Measurements from ENCODE around the gene PMPCA.

The PMPCA gene

DNA sequence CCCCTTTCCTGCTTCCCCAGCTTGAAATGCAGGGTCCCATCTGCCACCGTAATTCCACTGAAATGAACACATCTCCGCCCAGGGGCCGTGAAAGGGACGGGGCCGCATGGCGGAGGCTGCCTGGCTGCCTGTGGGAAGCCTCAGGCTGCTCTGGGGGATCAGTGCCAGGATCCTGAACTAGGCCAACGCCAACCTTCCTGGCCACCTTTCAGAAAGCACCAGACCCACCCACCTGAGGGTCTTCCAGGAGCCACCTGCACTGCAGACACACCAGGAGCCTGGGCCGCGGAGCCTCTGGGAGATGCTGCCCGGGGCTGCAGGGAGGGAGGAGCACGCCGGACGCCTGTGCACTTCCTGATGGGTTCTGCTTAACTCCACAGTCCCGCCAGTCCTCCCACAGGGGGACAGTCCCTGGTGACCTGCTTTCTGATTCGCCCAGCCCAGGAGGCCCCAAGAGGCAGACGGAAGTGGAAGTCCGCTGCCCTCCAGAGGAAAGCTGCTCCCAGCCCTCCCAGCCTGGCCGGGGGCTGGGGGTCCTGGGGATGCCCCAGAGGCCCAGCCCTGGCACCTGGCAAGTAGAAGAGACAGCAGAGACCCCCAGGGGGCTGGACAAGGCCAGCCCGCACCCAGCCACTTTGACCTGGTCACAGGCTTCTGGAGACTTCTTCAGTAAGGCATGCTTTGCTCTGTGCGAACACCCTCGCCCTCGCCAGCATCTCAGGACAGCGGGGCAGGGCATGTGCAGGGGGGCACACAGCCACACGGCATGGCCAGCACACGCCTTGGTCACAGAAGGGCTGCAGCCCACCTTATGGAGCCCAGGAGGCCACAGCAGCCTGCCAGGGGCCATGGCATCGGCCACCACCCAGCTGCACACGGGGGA is 36.9 kb upstream of the PMPCA start, which contains the start of gene CARD9:
CARD9 (minus strand) TSS at position 370 of the 883 bp plus-strand sequence. CDS start 1,591 bp downstream, outside the sequence.
- FAIRE-seq (peak; percentile 70), DNase-seq (ENCODE audit: insufficient read length, low spot score) (peak; percentile 43)

DNA sequence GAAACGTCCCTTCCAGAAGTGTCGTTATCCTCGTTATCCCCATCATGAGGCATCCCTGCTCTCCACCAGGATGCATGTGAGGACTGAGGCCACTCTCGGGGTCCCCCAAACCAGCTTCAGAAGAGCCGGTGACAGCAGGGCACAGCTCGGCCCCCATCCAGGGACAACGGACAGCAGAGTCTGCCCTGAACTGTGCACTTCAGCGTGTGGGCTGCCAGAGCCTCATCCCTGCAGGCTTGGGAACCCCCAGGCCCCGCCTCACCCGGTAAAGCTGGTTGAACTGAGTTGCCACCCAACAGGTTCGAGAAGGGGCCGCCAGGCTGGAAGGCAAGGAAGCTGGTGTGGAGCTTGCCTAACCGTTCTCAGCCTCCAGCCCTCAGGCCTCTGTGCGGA is 36.3 kb upstream of the PMPCA start:
- FAIRE-seq (no peak), DNase-seq (ENCODE audit: insufficient read length, low spot score) (no peak)

DNA sequence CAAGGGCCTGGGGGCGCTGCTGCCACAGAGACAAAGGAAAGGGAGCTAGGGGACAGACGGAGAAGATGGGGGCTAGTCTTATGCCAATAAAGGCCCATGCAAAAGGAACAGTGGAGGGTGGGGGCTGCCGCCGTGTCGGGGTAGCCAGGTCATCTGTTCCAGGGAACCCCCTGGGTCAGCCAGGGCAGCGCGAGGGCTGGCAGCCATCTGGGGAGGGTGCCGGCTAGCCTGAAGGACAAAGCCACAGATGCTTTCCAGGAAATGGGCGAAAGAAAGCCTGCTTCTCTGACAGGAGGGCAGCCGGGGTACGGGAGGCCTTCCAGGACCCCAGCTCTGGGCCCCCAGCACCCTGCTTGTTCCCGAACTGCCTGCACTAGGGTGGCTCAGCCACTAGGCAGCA is 35.4 kb upstream of the PMPCA start:
- FAIRE-seq (no peak), DNase-seq (ENCODE audit: insufficient read length, low spot score) (no peak)

DNA sequence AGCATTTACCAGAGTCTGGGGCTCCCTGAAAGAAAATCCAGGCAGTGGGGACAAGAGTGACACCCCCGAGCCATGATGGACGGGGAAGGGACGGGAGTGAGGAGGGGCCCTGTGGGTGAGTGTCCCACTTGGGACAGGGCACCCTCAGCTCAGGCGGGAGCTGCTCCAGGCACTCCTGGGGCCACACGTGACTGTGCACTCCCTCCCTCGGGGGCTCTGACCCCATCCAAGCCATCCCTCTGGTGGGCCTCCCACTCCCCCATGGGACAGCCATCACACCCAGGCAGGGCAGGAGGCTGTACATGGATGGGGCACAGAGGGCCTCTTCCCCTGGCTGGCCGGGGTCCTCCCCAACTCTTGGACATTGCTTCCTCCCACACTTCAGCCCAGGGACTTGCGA is 34.0 kb upstream of the PMPCA start:
- no peak for FAIRE-seq
- DNase-seq (ENCODE audit: insufficient read length, low spot score): no peak

DNA sequence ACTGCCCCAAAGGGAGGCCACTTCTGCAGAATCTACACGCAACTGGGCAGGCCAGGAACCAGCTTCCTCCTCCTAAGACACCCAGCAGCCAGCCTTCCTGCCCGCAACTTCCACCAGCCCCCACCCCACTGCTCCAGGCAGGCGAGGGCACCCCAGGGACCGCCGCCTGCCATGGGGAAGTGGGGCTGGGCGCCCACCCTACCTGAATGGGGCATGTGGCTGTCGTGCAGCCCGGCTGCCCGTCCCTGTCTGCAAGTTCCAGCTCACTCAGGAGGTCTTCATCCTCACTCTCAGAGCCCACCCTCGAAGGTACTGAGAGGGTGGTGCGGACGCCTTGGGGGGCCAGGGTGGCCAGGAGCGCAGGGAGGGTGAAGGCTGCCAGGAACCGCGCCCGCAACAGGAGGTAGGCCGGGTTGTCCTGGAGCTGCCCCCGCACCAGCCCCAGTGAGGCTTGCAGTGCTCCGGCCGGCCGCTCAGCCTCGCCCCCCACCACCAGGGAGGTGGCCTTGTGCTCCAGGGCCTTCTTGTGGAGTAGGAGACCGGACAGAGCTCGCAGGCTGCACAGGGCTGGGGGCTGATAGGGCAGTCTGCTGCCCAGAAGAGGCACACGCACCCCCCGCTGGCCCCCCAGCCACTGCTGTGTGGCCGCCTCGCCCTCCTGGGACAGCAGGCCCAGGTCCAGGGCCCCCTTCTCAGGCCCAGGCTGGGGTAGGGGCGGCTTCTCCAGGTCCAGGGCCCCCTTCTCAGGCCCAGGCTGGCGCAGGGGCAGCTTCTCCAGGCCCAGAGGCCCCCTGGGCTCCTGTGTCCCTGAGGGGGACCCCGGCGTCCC is 32.9 kb upstream of the PMPCA start:
- FAIRE-seq (no peak), DNase-seq (ENCODE audit: insufficient read length, low spot score) (no peak)

DNA sequence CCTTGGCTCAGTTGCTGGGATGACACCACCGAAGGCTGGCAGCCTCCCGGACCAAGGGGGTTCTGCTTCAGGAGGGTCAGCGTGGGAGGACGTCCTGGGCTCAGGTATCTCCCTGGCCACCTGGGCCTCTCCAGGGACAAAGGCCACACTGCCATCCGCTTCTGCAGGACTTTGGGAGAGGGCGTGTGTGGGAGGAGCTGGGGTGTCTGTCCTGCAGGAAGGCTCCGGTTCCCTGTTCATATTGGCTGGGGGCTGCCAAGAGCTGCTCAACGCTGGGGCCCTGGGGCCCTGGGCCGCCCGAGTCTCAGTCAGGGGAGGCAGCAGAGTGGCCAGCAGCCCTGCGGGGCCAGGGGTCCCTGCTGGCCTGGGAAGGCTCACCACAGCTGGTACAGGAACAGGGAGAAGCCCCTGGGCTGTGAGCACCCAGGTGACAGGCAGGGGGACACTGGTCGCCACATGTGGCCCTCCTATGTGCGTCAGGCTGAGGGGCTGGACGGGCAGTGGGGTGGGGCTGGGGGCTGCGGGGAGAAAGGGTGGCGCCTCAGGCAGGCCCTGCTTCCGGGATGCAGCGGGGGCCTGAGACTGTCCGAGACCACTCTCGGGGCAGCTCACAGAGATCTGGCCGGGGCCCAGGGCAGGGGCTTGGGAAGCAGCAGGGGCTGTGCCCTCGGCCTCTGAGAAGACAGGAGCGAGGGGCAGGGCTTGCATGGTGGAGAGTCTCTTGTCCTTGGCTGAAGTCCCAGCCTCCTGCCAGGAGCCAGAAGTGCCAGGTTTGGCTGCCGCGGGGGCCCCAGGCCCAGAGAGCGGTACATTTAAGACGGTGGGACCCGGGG is 32.1 kb upstream of the PMPCA start:
- FAIRE-seq: no peak
- no peak for DNase-seq (ENCODE audit: insufficient read length, low spot score)

DNA sequence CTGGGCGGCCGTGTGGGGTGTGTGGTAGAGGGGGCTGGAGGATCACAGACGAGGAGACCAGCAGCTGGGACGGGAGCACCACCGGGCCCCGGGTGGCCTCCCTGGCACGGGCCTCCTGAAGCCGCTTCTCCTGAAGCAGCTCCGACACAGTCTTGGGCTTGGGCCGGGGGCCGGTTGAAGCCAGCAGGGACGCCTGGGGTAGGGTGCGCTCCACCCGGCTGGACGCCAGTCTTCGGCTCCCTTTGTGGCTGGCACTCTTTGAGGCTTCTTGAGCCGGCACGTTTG is 31.5 kb upstream of the PMPCA start:
- DNase-seq (ENCODE audit: insufficient read length, low spot score) (no peak), FAIRE-seq (no peak)

DNA sequence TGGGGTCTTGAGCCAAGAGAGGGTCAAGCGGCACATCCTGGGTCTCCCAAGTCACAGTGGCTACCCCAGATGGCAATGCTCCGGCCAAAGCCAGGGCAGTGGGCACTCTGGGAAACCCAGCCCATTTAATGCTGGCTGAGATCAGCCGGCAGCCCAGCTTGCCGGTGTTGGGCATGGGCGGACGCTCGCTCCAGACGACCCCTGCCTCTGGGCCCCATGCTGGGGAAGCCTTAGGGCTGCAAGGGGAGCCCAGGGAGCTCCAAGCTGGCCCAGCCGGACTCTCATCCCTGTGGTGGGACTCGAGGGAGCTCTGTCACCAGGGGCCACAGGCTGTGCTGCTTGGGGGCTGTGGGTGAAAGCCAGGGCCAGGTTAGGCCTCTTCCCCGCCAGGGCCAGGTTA is 31.1 kb upstream of the PMPCA start:
- DNase-seq (ENCODE audit: insufficient read length, low spot score): no peak
- FAIRE-seq: no peak

DNA sequence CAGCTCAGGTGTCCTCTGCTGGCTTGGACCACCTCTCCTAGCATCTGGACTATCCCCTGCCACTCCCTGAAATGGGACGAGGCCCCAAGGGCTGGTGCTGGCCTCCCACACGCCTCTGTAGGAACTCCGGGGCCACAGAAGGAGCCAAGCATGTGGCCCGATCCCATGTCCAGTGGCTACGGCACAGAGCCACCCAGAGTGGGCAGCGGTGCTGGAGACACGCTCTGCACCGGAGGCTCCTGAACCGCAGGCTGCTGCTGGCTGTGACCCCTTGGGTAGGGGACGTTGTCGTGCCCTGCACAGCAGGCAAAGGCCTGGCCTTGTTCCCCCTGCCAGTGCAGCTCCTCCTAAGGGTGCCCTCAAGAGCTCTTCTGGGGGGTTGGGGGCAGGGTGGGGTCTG is 30.6 kb upstream of the PMPCA start:
- FAIRE-seq (no peak), DNase-seq (ENCODE audit: insufficient read length, low spot score) (no peak)

DNA sequence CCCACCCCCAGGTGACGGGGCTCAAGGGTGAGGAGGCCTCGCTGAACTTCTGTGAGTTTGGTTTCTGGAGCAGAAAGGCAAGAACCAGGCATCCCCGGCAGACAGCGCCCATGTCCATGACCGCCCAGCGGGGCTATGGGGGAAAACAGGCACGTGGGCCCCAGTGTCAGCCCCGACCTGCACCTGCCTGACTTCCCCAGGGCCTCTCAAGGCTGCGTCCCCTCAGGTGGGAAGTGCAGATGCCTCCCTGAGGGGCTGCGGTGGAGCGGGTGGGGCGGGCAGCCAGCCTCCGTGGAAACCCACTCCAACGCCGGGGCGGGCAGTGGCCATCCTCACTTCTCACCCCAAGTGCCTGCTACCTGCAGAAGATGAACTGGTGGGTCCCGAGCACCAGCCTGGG is 30.1 kb upstream of the PMPCA start:
- DNase-seq (ENCODE audit: insufficient read length, low spot score) (no peak), FAIRE-seq (no peak)

DNA sequence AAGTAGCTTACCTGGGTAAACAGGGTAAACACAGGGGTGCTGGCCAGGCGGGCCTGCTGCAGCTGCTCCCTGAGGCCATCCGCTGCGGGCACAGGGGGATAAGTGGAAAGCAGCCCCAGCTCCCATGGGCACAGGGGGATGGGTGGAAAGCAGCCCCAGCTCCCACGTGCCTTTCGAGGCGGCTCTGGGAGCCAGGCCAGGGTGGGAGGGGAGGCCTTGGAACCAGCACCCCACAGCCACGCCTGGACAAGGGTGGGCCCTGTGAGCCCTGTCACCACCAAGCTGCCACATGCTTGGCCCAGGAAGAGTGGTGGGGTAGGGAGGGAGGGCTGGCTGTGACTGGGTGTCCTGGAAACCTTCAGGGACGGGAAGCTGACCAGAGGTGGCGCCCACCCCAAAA is 29.1 kb upstream of the PMPCA start:
- FAIRE-seq: no peak
- no peak for DNase-seq (ENCODE audit: insufficient read length, low spot score)

DNA sequence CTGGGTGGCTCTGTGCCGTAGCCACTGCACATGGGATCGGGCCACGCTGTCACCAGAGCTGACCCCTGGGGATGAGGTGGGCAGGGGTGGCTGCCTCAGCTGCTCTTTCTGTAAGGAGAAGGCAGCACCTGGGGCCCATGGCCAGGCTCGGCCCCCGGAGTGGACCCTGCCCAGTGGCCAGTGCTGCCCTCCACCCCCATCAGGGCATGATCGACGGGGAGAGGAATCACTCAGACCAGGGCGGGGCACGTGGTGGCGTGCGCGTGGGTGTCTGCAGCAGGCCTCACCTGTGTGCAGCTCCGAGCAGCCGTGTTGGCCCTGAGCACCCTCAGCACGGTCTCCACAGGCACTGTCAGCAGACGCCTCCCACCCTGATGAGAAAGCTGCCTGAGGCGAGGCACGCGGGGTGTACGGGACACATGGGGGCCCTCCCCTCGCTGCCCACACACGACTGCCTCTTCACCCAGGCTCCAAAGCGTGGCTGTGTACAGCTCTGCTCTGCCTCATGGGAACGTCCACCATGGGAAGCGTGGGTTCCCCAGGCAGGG is 28.4 kb upstream of the PMPCA start:
- no peak for FAIRE-seq
- no peak for DNase-seq (ENCODE audit: insufficient read length, low spot score)

DNA sequence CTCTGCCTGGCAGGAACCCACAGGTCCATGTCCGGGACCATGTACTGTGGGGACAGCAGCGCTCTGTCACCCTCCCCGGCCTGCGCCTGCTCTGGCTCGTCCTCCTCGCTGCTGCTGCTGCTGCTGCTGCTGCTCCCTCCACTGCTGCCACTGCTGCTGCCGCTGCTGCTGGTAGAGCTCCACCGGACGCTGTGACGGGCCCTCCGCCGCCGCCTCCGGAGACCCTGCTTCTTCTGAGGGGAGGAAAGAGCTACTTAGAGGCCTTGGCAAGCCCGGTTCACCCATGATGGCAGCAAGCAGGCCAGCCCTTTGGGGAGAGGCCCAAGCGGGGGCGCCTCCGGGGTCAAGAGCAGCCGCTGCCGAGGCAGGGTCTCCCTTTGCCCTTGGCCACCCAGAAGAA is 27.0 kb upstream of the PMPCA start:
- FAIRE-seq: no peak

DNA sequence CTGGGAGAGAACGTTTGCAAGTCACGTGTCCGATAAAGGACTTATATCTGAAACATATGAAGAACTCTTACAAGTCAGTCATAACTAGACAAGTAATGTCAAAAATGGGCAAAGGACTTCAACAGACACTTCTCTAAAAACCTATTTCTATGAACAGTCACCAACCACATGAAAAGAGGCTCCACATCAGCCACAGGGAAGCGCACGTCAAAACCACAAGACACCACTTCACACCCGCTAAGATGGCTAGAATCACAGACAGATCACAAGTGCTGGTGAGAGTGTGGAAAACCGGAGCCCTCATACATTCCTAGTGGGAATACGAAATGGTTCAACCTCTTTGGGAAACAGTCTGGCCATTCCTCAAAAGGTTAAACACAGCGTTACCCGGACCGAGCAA is 25.4 kb upstream of the PMPCA start:
- no peak for FAIRE-seq
- DNase-seq (ENCODE audit: insufficient read length, low spot score): no peak

More for the DNA sequence above, 27.0 kb upstream of the PMPCA start:
- no peak for DNase-seq (ENCODE audit: insufficient read length, low spot score)

DNA sequence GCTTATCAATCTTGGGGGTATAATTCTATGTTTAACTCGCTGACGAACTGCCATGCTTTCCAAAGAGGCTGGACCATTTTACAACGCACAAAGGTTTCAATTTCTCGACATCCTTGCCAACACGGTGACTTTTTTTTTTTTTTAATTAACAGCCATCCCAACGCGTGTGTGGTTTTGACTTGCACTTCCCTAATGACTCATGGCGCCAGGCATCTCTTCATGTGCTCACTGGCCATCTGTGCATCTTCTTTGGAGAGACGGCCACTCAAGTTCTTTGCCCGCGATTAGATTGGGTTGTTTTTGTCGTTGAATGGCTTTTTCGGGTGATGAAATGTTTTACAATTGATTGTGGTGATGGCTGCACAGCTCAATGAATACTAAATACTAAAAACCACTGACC is 24.4 kb upstream of the PMPCA start:
- FAIRE-seq: no peak
- DNase-seq (ENCODE audit: insufficient read length, low spot score): no peak

DNA sequence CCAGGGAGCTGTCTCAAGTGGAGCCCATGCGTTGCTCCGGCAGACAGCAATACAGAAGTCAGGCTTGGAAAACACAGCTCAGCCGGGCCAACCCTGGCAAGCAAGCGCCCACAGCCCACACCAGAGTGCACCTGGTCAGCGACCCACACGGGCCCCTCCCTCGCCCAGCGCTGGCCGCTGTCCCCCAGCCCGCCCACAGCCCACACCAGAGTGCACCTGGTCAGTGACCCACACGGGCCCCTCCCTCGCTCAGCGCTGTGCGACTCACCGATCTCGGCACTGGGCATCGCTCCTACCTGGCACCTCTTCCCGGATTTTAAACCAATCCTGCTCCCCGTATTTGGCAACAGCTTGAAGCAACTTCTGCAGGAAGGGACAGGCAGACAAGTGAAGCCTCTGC is 23.2 kb upstream of the PMPCA start:
- no peak for FAIRE-seq
- DNase-seq (ENCODE audit: insufficient read length, low spot score): no peak

DNA sequence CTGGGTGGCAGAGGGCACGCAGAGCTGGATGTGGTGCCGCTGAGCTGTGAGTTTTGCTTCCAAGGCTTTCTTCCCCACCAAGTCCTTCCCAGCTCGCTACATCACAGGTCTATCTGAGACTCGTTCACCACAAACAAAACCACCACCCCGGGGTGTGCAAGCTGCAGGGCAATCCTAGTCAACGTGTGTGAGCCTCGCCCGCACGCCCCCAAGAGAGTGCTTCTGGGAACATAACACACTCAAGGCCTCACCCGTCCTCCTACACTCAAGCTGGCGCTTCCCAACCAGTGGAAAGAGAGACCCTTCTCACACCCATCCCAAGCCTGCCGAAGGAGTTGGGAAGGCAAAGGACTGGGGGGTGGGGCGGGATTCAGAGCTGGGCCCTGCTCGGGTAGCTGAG is 21.1 kb upstream of the PMPCA start:
- DNase-seq (ENCODE audit: insufficient read length, low spot score) (no peak), FAIRE-seq (no peak)

DNA sequence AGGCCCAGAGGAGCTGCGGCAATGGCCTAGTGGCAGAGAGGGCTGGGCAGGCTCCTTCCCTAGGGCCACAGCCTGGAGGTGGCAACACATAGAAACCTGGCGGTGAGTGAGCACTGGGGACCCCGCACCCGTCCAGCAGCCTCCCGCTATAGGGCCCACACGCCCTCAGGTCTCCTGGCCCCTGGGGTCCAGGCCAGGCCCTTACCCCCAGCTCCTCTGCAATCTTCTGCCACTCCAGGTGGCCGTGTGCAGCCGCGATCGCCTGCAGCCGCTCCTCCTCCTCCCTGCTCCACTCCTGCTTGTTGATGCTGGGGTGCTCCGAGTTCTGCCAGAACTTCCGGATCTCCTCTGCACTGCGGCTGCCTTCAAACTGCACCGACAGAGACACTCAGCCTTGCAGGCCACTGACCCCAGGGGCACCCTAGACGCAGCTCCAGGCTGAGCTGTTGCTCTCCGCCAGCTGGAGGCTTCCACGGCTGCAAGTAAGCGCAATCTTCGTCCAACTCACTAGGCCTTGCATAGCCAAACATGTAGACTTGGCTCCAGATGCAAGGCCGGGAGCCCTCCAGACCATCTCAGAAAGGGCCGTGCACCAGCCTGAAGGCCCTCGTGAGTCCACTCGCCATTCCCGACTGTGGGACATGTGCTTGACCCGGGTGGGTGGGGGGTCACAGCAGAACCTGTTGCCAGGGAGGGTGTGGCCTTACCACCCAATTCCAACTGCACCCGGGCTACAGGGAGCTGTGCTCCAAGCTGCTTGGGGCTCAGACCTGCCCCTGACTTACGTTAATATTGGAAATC is 18.5 kb upstream of the PMPCA start:
- DNase-seq (ENCODE audit: insufficient read length, low spot score): no peak

DNA sequence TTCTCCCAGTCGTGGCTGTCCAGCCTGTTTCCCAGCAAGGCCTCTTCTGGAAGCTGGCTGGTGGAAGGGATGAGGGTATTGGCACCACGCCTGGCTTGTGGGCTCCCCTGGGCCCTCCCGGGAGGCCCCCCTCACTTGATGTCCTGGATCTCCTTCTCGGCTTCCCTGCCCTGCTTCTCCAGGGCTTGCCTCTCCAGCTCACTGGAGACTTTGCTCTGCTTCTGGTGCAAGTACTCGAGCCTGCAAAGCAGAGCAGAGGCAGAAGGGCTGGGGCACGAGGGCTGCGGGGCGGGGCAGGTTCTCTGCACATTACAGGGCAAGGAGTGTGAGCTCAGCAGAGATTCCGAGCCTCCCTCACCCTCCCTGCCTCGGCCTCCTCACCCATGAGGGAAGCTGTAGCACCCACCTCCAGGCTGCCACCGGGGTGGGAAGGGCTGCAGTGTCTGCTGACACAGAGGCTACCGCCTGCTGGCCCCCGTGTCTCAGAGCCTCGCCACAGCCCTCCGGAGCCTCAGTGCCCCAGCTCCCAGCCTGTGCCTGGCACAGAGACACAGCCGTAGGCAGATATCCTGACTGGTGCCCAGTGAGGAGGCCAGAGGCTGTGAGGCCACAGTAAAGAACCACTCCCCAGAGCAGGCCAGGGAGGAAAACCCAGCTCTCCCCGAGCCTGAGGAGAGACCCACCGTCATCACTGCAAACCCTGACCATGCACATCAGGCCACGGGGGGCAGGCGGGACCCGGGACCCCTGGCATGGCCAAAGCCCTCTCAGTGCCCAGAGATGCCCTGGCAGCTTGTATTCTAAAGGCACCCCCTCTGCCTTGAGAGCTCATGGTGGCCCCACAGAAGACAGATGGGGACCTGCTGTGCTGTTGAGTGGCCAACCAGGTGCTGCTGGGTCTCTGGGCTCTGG is 17.7 kb upstream of the PMPCA start:
- DNase-seq (ENCODE audit: insufficient read length, low spot score): no peak
- no peak for FAIRE-seq

More for the DNA sequence above, 18.5 kb upstream of the PMPCA start:
- no peak for FAIRE-seq

Measured in GM19239 (cell line).